Measurements from ENCODE around the gene LRRC8E.

The LRRC8E gene

GRCh38 chr19:7909471-7910067 is 21.3 kb downstream of the LRRC8E start:
- H3K4me3 ChIP-seq = no peak overlapping the region
- TF ChIP-seq FOXP2 (optimal IDR thresholded peaks at IDR 0.05; ENCODE audit: control extremely low read depth, extremely low read length, insufficient read depth) (no peak), POLR2AphosphoS5 (IDR thresholded peaks at IDR 0.05; ENCODE audit: borderline replicate concordance, low read depth, low read length) (no peak), EZH2 (IDR thresholded peaks at IDR 0.05) (no peak)
- no peak overlapping the region for H3K27ac ChIP-seq
- no peak overlapping the region for H3K9ac ChIP-seq (ENCODE audit: insufficient read length)
- no peak for DNase-seq (ENCODE audit: low read depth, low spot score)
- peaks cover 31% of the 10 kb centered on the region; the same call in 1 of the 2 replicates for H3K36me3 ChIP-seq (ENCODE audit: insufficient read depth, low read length)
- no peaks in the 10 kb centered on the region for H3K9me3 ChIP-seq (ENCODE audit: low read depth, low read length)

GRCh38 chr19:7910321-7911161 is 22.2 kb downstream of the LRRC8E start:
- H3K27ac ChIP-seq = no peak overlapping the region

GRCh38 chr19:7911508-7912143 is 23.3 kb downstream of the LRRC8E start:
- no peak overlapping the region for H3K9ac ChIP-seq (ENCODE audit: insufficient read length)
- H3K4me3 ChIP-seq = no peak overlapping the region
- H3K27ac ChIP-seq = no peak overlapping the region
- TF ChIP-seq POLR2AphosphoS5 (IDR thresholded peaks at IDR 0.05; ENCODE audit: borderline replicate concordance, low read depth, low read length) = no peak
- H3K9me3 ChIP-seq (ENCODE audit: low read depth, low read length) = no peaks in the 10 kb centered on the region
- peaks cover 22% of the 10 kb centered on the region; the same call in 1 of the 2 replicates for H3K36me3 ChIP-seq (ENCODE audit: insufficient read depth, low read length)
- no peak for DNase-seq (ENCODE audit: low read depth, low spot score)

More at GRCh38 chr19:7910321-7911161, 22.2 kb downstream of the LRRC8E start:
- Histone ChIP-seq H3K9ac (ENCODE audit: insufficient read length) (no peak overlapping the region), H3K36me3 (ENCODE audit: insufficient read depth, low read length) (peaks cover 31% of the 10 kb centered on the region; the same call in 1 of the 2 replicates), H3K9me3 (ENCODE audit: low read depth, low read length) (no peaks in the 10 kb centered on the region), H3K4me3 (no peak overlapping the region)
- DNase-seq (ENCODE audit: low read depth, low spot score) = no peak
- TF ChIP-seq POLR2AphosphoS5 (IDR thresholded peaks at IDR 0.05; ENCODE audit: borderline replicate concordance, low read depth, low read length) (no peak), FOXP2 (optimal IDR thresholded peaks at IDR 0.05; ENCODE audit: control extremely low read depth, extremely low read length, insufficient read depth) (no peak), EZH2 (IDR thresholded peaks at IDR 0.05) (no peak)

- no peaks in the 10 kb centered on the region for H3K9me3 ChIP-seq (ENCODE audit: low read depth, low read length)
- H3K4me3 ChIP-seq = no peak overlapping the region
- no peak for DNase-seq (ENCODE audit: low read depth, low spot score)
- no peak overlapping the region for H3K9ac ChIP-seq (ENCODE audit: insufficient read length)
- TF ChIP-seq EZH2 (IDR thresholded peaks at IDR 0.05) (no peak), POLR2AphosphoS5 (IDR thresholded peaks at IDR 0.05; ENCODE audit: borderline replicate concordance, low read depth, low read length) (no peak), FOXP2 (optimal IDR thresholded peaks at IDR 0.05; ENCODE audit: control extremely low read depth, extremely low read length, insufficient read depth) (no peak)
- peaks cover 22% of the 10 kb centered on the region; the same call in 1 of the 2 replicates for H3K36me3 ChIP-seq (ENCODE audit: insufficient read depth, low read length)
- H3K27ac ChIP-seq = no peak overlapping the region
These were observed 23.9 kb downstream of the LRRC8E start for GRCh38 chr19:7912144-7912696.

- Histone ChIP-seq H3K4me3 (no peak overlapping the region), H3K27ac (no peak overlapping the region), H3K9ac (ENCODE audit: insufficient read length) (no peak overlapping the region), H3K36me3 (ENCODE audit: insufficient read depth, low read length) (peaks cover 22% of the 10 kb centered on the region; the same call in 1 of the 2 replicates), H3K9me3 (ENCODE audit: low read depth, low read length) (no peaks in the 10 kb centered on the region)
- no peak for DNase-seq (ENCODE audit: low read depth, low spot score)
- no peak for TF ChIP-seq EZH2 (IDR thresholded peaks at IDR 0.05)
- TF ChIP-seq POLR2AphosphoS5 (IDR thresholded peaks at IDR 0.05; ENCODE audit: borderline replicate concordance, low read depth, low read length) = no peak
- no peak for TF ChIP-seq FOXP2 (optimal IDR thresholded peaks at IDR 0.05; ENCODE audit: control extremely low read depth, extremely low read length, insufficient read depth)
These were observed 24.6 kb downstream of the LRRC8E start for GRCh38 chr19:7912697-7913564.

GRCh38 chr19:7913652-7914051 is 25.3 kb downstream of the LRRC8E start:
- no peak for DNase-seq (ENCODE audit: low read depth, low spot score)
- TF ChIP-seq EZH2 (IDR thresholded peaks at IDR 0.05) (no peak), POLR2AphosphoS5 (IDR thresholded peaks at IDR 0.05; ENCODE audit: borderline replicate concordance, low read depth, low read length) (no peak), FOXP2 (optimal IDR thresholded peaks at IDR 0.05; ENCODE audit: control extremely low read depth, extremely low read length, insufficient read depth) (no peak)
- H3K9ac ChIP-seq (ENCODE audit: insufficient read length) = no peak overlapping the region
- H3K36me3 ChIP-seq (ENCODE audit: insufficient read depth, low read length) = peaks cover 22% of the 10 kb centered on the region; the same call in 1 of the 2 replicates
- no peak overlapping the region for H3K4me3 ChIP-seq
- H3K9me3 ChIP-seq (ENCODE audit: low read depth, low read length) = no peaks in the 10 kb centered on the region
- H3K27ac ChIP-seq = no peak overlapping the region

- H3K27ac ChIP-seq = no peak overlapping the region
- H3K4me3 ChIP-seq = no peak overlapping the region
- H3K36me3 ChIP-seq (ENCODE audit: insufficient read depth, low read length) = peaks cover 22% of the 10 kb centered on the region; the same call in 1 of the 2 replicates
- no peaks in the 10 kb centered on the region for H3K9me3 ChIP-seq (ENCODE audit: low read depth, low read length)
- TF ChIP-seq POLR2AphosphoS5 (IDR thresholded peaks at IDR 0.05; ENCODE audit: borderline replicate concordance, low read depth, low read length) (no peak), EZH2 (IDR thresholded peaks at IDR 0.05) (no peak), FOXP2 (optimal IDR thresholded peaks at IDR 0.05; ENCODE audit: control extremely low read depth, extremely low read length, insufficient read depth) (no peak)
- H3K9ac ChIP-seq (ENCODE audit: insufficient read length) = no peak overlapping the region
- DNase-seq (ENCODE audit: low read depth, low spot score) = no peak
These were observed 25.8 kb downstream of the LRRC8E start for GRCh38 chr19:7914099-7914498.
